Colonic mucosa (tissue), 4 donors: ENCODE measurements around the gene TMEM154. TPM values are rescaled to one million over a fixed set of nuclear protein-coding genes. Genes with fewer than 3 reads are reported as not detected.

Source experiments
- DNase-seq: peaks from one replicate; pipeline ENCODE4 v3.0.0-alpha.2; 2020
- H3K27ac ChIP-seq: fragments of 200-600 bp; one replicate; pipeline ENCODE4 v1.8.0; 2021
- H3K27me3 ChIP-seq: fragments of 200-600 bp; one replicate; pipeline ENCODE4 v1.8.0; 2021
- H3K36me3 ChIP-seq: fragments of 200-600 bp; one replicate; pipeline ENCODE4 v1.8.0; 2021
- H3K4me1 ChIP-seq: fragments of 200-600 bp; one replicate; pipeline ENCODE4 v1.8.0; 2021; ENCODE audit warnings: mild to moderate bottlenecking
- H3K4me3 ChIP-seq: fragments of 200-600 bp; one replicate; pipeline ENCODE4 v1.8.0; 2021
- H3K9ac ChIP-seq, 2 donors: one replicate each; pipeline ENCODE4 v1.7.0; 2013; ENCODE audit warnings: control low read depth in 2 of 2, low read depth in 2 of 2, low read length in 2 of 2
- H3K9me3 ChIP-seq: fragments of 200-600 bp; one replicate; pipeline ENCODE4 v1.8.0; 2021
- intact Hi-C: fragments of 100-400 bp; cut with DNase I; formaldehyde crosslinking; loops from one replicate; pipeline ENCODE4 v1.14.1; 2022
- total RNA-seq, 2 donors: library from RNA; stranded (reverse); fragmentation: NEBNext Ultra II Directional in 1 of 2; extraction: Animal tissue kit (Norgen Biotek cat#: 25700) in 1 of 2; gene quantifications; one replicate each; pipeline ENCODE4 v1.2.1, GENCODE V29; 2021
- TF ChIP-seq, protein P1 (sequence below): fragments of 200-600 bp; IDR thresholded peaks from one replicate; pipeline ENCODE4 v1.8.0; 2022; ENCODE audit warnings: antibody characterized with exemption, mild to moderate bottlenecking
- donor health status: healthy.
- donor health status: DM: no; HTN: no; CAD: no.
- donor health status: DM: no; HTN: no; CAD: no.

TMEM154 gene
- total RNA-seq, 2 donors from 2014 or later, result 1.5 to 3.5 TPM

DNA sequence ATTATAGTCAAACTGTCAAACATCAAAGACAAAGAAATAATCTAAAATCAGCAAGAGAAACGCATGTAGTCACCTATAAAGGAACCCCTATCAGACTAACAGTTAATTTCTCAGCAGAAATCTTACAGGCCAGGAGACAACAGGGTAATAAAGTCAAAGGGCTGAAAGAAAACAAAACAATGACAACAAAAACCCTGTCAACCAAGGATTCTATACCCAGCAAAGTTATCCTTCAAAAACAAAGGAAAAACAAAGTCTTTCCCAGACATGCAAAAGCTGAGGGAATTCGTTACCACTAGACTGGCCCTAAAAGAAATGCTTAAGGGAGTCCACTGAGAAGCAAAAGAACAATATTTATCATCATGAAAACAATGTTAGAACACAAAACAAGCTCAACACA, 22.1 kb downstream of the TMEM154 start:
- Histone ChIP-seq H3K9me3 (no peaks in the 10 kb centered on the region), H3K27me3 (no peaks in the 10 kb centered on the region), H3K9ac (no peak overlapping the region), H3K36me3 (no peaks in the 10 kb centered on the region), H3K4me1 (peaks cover 4% of the 10 kb centered on the region), H3K27ac (no peak overlapping the region), H3K4me3 (no peak overlapping the region)
- no peak for DNase-seq
- TF ChIP-seq, protein P1, sequence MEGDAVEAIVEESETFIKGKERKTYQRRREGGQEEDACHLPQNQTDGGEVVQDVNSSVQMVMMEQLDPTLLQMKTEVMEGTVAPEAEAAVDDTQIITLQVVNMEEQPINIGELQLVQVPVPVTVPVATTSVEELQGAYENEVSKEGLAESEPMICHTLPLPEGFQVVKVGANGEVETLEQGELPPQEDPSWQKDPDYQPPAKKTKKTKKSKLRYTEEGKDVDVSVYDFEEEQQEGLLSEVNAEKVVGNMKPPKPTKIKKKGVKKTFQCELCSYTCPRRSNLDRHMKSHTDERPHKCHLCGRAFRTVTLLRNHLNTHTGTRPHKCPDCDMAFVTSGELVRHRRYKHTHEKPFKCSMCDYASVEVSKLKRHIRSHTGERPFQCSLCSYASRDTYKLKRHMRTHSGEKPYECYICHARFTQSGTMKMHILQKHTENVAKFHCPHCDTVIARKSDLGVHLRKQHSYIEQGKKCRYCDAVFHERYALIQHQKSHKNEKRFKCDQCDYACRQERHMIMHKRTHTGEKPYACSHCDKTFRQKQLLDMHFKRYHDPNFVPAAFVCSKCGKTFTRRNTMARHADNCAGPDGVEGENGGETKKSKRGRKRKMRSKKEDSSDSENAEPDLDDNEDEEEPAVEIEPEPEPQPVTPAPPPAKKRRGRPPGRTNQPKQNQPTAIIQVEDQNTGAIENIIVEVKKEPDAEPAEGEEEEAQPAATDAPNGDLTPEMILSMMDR, result no peak
- intact Hi-C loops, result no loop called here

DNA sequence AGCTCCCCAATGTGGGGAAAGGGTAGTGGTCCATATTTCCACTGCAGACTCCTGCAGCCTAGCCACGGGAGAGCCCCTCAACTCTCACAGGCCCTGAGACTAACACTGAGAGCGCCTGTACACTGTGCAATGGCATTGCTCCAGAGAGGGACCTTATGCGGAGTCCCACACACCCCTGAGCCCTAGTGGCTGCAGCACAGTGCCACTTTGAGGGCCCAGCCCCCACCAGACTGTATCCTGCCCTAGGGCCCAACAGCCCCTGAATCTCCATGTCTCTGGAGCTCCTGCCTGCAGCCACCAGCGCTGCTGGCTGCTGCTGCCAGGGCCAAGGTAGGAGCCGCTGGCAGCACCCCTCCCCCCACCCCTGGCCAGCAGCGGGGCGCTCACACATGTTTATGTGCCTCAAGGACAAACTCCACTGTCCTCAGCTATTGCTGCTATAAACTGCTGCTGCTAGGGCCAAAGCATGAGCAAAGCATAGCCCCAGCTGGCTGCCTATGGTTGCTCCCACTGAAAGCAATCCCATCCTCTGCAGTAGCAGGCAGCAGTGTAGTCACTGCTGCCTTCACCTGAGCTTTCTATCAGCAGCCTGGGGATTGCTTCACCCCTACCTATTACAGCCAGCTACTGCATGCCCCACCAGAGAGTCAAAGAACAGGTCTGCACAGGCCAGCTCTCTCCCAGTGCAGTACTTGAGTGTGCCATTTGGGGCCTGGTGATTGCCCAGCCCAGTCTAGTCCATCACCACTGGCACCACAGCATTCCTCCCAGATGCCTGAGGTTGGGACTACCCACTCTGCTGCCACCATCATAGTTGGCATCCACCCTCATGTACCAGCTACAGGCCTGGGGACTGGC, 24.3 kb downstream of the TMEM154 start:
- H3K4me3 ChIP-seq, result no peak overlapping the region
- H3K36me3 ChIP-seq, result no peaks in the 10 kb centered on the region
- intact Hi-C loops, result no loop called here
- TF ChIP-seq, protein P1, result no peak
- H3K4me1 ChIP-seq, result peaks cover 4% of the 10 kb centered on the region
- no peak overlapping the region for H3K27ac ChIP-seq
- H3K9me3 ChIP-seq, result no peaks in the 10 kb centered on the region
- H3K9ac ChIP-seq, result no peak overlapping the region
- DNase-seq, result no peak
- H3K27me3 ChIP-seq, result no peaks in the 10 kb centered on the region

DNA sequence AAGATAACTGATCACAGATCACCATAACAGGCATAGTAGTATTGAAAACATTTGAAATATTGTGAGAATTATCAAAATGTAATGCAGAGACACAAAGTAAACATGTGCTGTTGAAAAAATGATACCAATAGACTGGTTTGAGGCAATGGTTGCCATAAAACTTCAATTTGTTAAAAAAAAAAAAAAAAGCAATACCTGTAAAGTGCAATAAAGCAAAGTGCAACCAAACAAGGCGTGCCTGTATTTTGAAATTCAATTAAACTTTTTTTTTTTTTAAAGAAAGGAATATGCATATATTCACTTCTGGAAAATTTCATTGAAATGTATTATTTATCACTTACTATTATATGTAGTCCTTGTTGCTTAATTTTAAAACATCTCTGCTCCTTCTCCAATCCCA, 27.7 kb downstream of the TMEM154 start:
- TF ChIP-seq, protein P1, result no peak
- Histone ChIP-seq H3K9ac (no peak overlapping the region), H3K27ac (no peak overlapping the region), H3K4me3 (no peak overlapping the region), H3K27me3 (no peaks in the 10 kb centered on the region), H3K4me1 (peaks cover 4% of the 10 kb centered on the region), H3K36me3 (no peaks in the 10 kb centered on the region), H3K9me3 (no peaks in the 10 kb centered on the region)
- intact Hi-C loops, result no loop called here
- no peak for DNase-seq

DNA sequence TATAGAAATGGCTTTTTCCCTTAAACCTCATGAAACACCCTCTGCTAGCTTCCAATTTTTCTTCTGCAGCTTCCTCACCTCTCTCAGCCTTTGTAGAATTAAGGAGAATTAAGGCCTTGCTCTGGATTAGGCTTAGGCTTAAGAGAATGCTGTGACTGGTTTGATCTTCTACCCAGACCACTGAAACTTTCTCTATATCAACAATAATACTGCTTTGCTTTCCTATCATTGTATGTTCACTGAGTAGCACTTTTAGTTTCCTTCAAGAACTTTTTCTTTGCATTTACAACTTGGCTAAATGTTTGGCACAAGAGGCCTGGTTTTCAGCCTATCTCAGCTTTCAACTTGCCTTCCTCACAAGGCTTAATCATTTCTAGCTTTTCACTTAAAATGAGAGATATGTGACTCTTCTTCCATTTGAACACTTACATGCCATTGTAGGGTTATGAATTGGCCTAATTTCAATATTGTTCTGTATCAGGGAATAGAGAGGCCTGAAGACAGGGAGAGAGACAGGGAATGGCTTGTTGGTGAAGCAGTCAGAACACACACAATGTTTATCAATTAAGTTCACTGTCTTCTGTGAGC, 28.2 kb downstream of the TMEM154 start:
- DNase-seq, result no peak
- intact Hi-C loops, result no loop called here
- Histone ChIP-seq H3K27me3 (no peaks in the 10 kb centered on the region), H3K27ac (no peak overlapping the region), H3K36me3 (no peaks in the 10 kb centered on the region), H3K9ac (no peak overlapping the region), H3K4me1 (peaks cover 4% of the 10 kb centered on the region), H3K9me3 (no peaks in the 10 kb centered on the region), H3K4me3 (no peak overlapping the region)
- TF ChIP-seq, protein P1, result no peak

DNA sequence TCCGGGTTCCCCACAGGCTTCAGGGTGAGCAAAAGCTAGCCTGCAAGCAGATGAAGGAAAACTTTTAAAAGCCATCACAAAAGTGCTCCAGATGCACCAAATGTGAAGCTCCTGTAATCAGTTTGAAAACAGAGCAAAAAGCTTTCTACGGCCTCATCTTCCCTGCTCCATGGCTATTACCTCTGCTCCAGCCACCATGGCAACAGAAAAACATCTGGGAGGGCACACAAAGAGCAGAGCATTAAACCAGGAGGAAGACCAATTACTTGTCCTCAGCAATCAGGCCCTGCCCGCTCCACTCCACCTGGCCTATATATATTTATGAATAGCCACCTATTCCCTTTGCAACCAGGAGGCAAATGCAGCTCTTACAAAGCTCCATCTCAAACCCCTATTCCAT, 33.6 kb downstream of the TMEM154 start:
- H3K9ac ChIP-seq, result no peak overlapping the region
- H3K4me1 ChIP-seq, result no peaks in the 10 kb centered on the region
- H3K27me3 ChIP-seq, result no peaks in the 10 kb centered on the region
- TF ChIP-seq, protein P1, result no peak
- H3K27ac ChIP-seq, result no peak overlapping the region
- no peaks in the 10 kb centered on the region for H3K9me3 ChIP-seq
- DNase-seq, result no peak
- H3K36me3 ChIP-seq, result no peaks in the 10 kb centered on the region
- no peak overlapping the region for H3K4me3 ChIP-seq
- intact Hi-C loops, result loop anchor here (5.0 kb wide), 1 partner anchor 86 kb away; no protein-coding TSS in a partner anchor
